BLaER1 (cell line): ENCODE results near the gene ATP8B1.

Source experiments
- H3K27ac ChIP-seq: shearing (Covaris generic); formaldehyde crosslinking; 2 replicates; pipeline ENCODE4 v1.8.1; 2022
- H3K27me3 ChIP-seq: shearing (Covaris generic); formaldehyde crosslinking; 2 replicates; pipeline ENCODE4 v1.8.1; 2022
- H3K36me3 ChIP-seq: shearing (Covaris generic); formaldehyde crosslinking; 2 replicates; pipeline ENCODE4 v1.8.1; 2022
- H3K4me1 ChIP-seq: shearing (Covaris generic); formaldehyde crosslinking; 2 replicates; pipeline ENCODE4 v1.8.1; 2022
- H3K4me2 ChIP-seq: shearing (Covaris generic); formaldehyde crosslinking; 2 replicates; pipeline ENCODE4 v1.8.1; 2022
- H3K4me3 ChIP-seq: shearing (Covaris generic); formaldehyde crosslinking; 2 replicates; pipeline ENCODE4 v1.8.1; 2022
- H3K9ac ChIP-seq: shearing (Covaris generic); formaldehyde crosslinking; 2 replicates; pipeline ENCODE4 v1.8.1; 2022
- H3K9me3 ChIP-seq: shearing (Covaris generic); formaldehyde crosslinking; 2 replicates; pipeline ENCODE4 v1.8.1; 2022
- H4K20me1 ChIP-seq: shearing (Covaris generic); formaldehyde crosslinking; 2 replicates; pipeline ENCODE4 v1.8.1; 2022
- Cebpa-rat ChIP-seq: shearing (Covaris generic); IDR thresholded peaks from 2 replicates; pipeline ENCODE4 v1.8.1; 2022

ATP8B1 gene

DNA sequence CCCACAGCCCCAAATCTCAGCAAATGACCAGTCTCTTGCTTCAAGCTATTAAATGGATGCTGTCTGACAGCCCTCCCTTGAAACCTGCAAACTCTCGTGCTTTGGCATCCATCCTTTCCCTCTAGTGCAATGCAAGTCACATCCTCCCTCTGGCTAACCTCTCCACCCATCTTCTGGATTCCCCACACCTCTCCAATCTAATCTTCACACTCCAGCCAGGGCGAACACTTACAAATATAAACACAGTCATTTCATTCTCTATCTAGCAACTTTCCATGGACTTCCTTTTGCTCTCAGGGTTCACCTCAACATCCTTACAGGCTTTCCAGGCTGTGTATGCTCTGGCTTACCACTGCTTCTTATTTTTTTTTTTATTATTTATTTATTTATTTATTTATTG lies 171.4 kb downstream of the ATP8B1 start:
- Histone ChIP-seq H3K27ac (peak overlapping the region; percentile 91), H4K20me1 (no peaks in the 10 kb centered on the region), H3K4me2 (peak overlapping the region; percentile 73), H3K9ac (peak overlapping the region; percentile 84), H3K4me1 (peaks cover 14% of the 10 kb centered on the region), H3K4me3 (peak overlapping the region; percentile 77), H3K9me3 (no peaks in the 10 kb centered on the region), H3K27me3 (no peaks in the 10 kb centered on the region), H3K36me3 (no peaks in the 10 kb centered on the region)
- TF ChIP-seq Cebpa-rat = no peak

GRCh38 chr18:57630754-57631595 lies 172.1 kb downstream of the ATP8B1 start:
- Histone ChIP-seq H3K9me3 (no peaks in the 10 kb centered on the region), H3K27me3 (no peaks in the 10 kb centered on the region), H3K4me3 (peak overlapping the region; percentile 77), H3K4me1 (peaks cover 14% of the 10 kb centered on the region), H3K9ac (peak overlapping the region; percentile 84), H4K20me1 (no peaks in the 10 kb centered on the region), H3K36me3 (no peaks in the 10 kb centered on the region), H3K27ac (peak overlapping the region; percentile 91), H3K4me2 (peak overlapping the region; percentile 73)
- no peak for TF ChIP-seq Cebpa-rat

DNA sequence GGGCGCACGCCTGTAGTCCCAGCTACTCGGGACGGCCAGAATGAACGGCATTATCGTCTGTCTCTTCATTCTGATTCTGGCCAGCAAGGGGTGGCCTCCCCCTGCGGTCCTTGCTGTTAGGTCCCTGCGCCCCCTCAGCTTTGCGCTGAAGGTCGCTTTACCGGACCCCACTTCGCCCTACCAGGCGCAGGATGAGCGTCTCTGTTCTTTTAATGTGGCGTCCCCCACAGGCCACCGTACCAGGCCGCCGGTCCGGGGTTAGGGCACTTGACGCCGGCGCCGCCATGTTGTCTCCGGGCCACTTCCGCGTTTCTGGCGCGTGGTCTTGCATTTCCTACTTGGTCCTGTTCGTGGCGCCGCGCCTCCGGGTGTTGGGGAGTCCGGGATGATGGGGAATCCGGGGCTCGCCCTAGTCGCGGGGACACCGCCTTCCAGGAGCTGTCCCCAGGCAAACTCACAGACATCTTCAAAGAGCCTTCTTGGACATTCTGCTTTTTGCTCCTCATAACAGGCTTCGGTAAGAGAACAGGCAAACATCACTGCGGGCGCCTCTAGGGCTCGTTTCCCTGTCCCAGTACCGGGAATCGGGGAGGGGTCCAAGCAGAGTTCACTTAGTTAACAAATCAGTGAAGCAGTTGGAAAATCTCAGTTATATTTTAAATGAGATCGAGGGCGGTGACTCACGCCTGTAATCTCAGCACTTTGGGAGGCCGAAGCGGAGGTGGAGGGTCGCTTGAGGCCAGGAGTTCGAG lies 172.9 kb downstream of the ATP8B1 start:
- H4K20me1 ChIP-seq = no peaks in the 10 kb centered on the region
- H3K4me2 ChIP-seq = peak overlapping the region; percentile 73
- peak overlapping the region; percentile 77 for H3K4me3 ChIP-seq
- H3K27me3 ChIP-seq = no peaks in the 10 kb centered on the region
- no peaks in the 10 kb centered on the region for H3K9me3 ChIP-seq
- no peak for TF ChIP-seq Cebpa-rat
- no peaks in the 10 kb centered on the region for H3K36me3 ChIP-seq
- peak overlapping the region; percentile 91 for H3K27ac ChIP-seq
- peaks cover 14% of the 10 kb centered on the region for H3K4me1 ChIP-seq
- peak overlapping the region; percentile 84 for H3K9ac ChIP-seq

DNA sequence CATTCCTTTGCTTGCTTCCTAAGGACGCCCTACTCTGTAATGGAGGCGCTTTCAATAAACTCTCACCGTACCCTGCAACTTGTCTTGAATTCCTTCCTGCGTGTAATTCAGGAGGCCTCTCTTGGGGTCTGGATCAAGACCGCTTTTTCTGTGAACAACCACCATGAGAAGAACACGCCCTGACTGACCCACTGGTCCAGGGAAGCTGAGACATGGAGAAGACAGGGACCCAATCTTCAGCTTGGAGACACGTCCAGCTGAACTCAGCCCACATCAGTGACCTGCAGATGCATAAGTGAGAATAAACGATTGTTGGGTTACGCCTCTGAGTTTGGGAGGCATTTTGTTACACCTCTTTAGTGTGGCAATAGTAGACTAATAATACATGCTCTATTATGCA lies 173.7 kb downstream of the ATP8B1 start:
- H3K9ac ChIP-seq = peak overlapping the region; percentile 84
- H3K9me3 ChIP-seq = no peaks in the 10 kb centered on the region
- peak overlapping the region; percentile 77 for H3K4me3 ChIP-seq
- H4K20me1 ChIP-seq = no peaks in the 10 kb centered on the region
- no peaks in the 10 kb centered on the region for H3K27me3 ChIP-seq
- peak overlapping the region; percentile 73 for H3K4me2 ChIP-seq
- no peaks in the 10 kb centered on the region for H3K36me3 ChIP-seq
- peaks cover 14% of the 10 kb centered on the region for H3K4me1 ChIP-seq
- no peak for TF ChIP-seq Cebpa-rat
- H3K27ac ChIP-seq = peak overlapping the region; percentile 91

- no peaks in the 10 kb centered on the region for H3K9me3 ChIP-seq
- H3K4me3 ChIP-seq = no peak overlapping the region
- no peak for TF ChIP-seq Cebpa-rat
- H3K4me2 ChIP-seq = no peak overlapping the region
- H3K36me3 ChIP-seq = no peaks in the 10 kb centered on the region
- H3K27me3 ChIP-seq = no peaks in the 10 kb centered on the region
- peaks cover 20% of the 10 kb centered on the region for H3K4me1 ChIP-seq
- H3K9ac ChIP-seq = no peak overlapping the region
- no peaks in the 10 kb centered on the region for H4K20me1 ChIP-seq
- H3K27ac ChIP-seq = no peak overlapping the region
These were observed 175.6 kb downstream of the ATP8B1 start for GRCh38 chr18:57627488-57627887.

- no peak for TF ChIP-seq Cebpa-rat
- no peak overlapping the region for H3K4me2 ChIP-seq
These were observed 178.1 kb downstream of the ATP8B1 start for GRCh38 chr18:57624988-57625387.

DNA sequence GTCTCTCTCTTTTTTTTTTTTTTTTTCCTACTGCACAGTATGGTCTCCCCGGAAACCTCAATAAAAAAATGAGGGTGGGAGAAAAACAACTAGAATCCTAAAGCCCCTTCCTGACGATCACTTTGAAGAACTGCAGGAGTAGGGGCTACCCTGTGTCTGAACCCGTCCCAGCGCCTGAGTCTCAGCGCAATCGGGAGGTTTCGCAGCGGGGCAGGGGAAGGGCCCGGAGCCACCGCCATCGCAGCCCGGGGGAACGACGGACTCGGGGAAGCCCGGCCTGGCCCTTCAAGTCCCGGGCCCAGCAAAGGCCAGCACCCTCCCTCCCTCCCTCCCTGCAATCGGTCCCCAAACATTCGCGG lies 181.9 kb downstream of the ATP8B1 start:
- Histone ChIP-seq H3K4me3 (peak overlapping the region; percentile 78), H3K36me3 (peaks cover 37% of the 10 kb centered on the region), H3K27me3 (no peaks in the 10 kb centered on the region), H3K9ac (peak overlapping the region; percentile 93), H3K9me3 (no peaks in the 10 kb centered on the region), H3K4me1 (peaks cover 30% of the 10 kb centered on the region), H4K20me1 (peaks cover 42% of the 10 kb centered on the region), H3K4me2 (peak overlapping the region; percentile 87), H3K27ac (peak overlapping the region; percentile 91)
- no peak for TF ChIP-seq Cebpa-rat

More at GRCh38 chr18:57624988-57625387, 178.1 kb downstream of the ATP8B1 start:
- Histone ChIP-seq H3K36me3 (peaks cover 2% of the 10 kb centered on the region), H3K4me3 (no peak overlapping the region), H3K27ac (no peak overlapping the region), H3K9ac (no peak overlapping the region), H3K27me3 (no peaks in the 10 kb centered on the region), H3K4me1 (peaks cover 21% of the 10 kb centered on the region), H4K20me1 (peaks cover 4% of the 10 kb centered on the region), H3K9me3 (no peaks in the 10 kb centered on the region)

DNA sequence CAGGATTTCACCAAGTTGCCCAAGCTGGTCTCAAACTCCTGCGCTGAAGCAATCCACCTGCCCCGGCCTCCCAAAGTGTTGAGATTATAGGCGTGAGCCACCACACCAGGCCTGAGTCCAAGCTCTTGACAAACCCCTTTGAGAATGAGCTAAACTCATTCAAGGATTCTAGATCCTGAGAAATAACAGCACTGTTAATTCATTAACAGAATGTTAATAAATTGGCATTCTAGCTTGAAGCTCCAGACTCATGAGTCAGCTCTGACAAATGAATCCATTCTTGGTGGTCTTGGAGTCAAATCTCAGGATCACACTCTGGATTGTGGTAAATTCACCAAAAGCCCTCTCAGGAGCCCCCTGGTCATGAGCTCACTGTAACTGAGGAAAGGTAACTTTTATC lies 183.2 kb downstream of the ATP8B1 start:
- Histone ChIP-seq H3K4me2 (peak overlapping the region; percentile 87), H3K4me3 (no peak overlapping the region), H3K9me3 (no peaks in the 10 kb centered on the region), H3K4me1 (peaks cover 30% of the 10 kb centered on the region), H3K36me3 (peaks cover 51% of the 10 kb centered on the region), H3K9ac (peak overlapping the region; percentile 93; the same call in 1 of the 2 replicates), H3K27me3 (no peaks in the 10 kb centered on the region), H3K27ac (no peak overlapping the region), H4K20me1 (peaks cover 55% of the 10 kb centered on the region)
- no peak for TF ChIP-seq Cebpa-rat

GRCh38 chr18:57618910-57619309 lies 184.2 kb downstream of the ATP8B1 start:
- Histone ChIP-seq H3K9me3 (no peaks in the 10 kb centered on the region), H4K20me1 (peaks cover 65% of the 10 kb centered on the region), H3K4me2 (no peak overlapping the region), H3K4me1 (peaks cover 30% of the 10 kb centered on the region), H3K4me3 (no peak overlapping the region), H3K36me3 (peaks cover 60% of the 10 kb centered on the region), H3K27me3 (no peaks in the 10 kb centered on the region), H3K27ac (no peak overlapping the region), H3K9ac (no peak overlapping the region)
- no peak for TF ChIP-seq Cebpa-rat

- H3K27ac ChIP-seq = no peak overlapping the region
- TF ChIP-seq Cebpa-rat = no peak
- H3K4me3 ChIP-seq = no peak overlapping the region
- H3K4me1 ChIP-seq = no peaks in the 10 kb centered on the region
- H3K36me3 ChIP-seq = peaks cover 99% of the 10 kb centered on the region
- H3K9ac ChIP-seq = no peak overlapping the region
- no peak overlapping the region for H3K4me2 ChIP-seq
- peaks cover 32% of the 10 kb centered on the region for H4K20me1 ChIP-seq
- no peaks in the 10 kb centered on the region for H3K9me3 ChIP-seq
- H3K27me3 ChIP-seq = no peaks in the 10 kb centered on the region
These were observed 199.2 kb downstream of the ATP8B1 start for GRCh38 chr18:57603871-57604270.
